ENCODE measurements around the gene CLEC1B. TPM values are rescaled to one million over a fixed set of nuclear protein-coding genes. Genes with fewer than 3 reads are reported as not detected.

The CLEC1B gene
- total RNA-seq, 1 experiment from 2014 or later: not detected

DNA sequence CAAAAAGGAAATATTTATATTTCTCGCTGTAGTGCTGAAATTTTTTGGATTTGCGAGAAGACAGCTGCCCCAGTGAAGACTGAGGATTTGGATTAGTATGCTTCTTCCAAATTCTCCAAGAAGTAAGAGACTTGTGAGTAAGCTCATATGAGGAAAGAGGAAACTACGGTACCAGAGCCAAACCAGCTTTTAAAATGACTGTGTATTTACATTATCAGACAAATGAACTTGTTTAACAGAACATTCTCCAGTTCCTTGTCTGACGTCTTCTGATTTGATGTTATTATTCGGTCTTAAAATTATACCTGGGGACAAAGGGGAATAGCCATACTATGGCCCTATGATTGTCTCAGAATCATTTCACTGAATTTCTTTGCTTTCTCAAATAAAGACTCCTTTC is 19.5 kb upstream of the CLEC1B start:
- H3K27me3 ChIP-seq (ENCODE audit: control insufficient read depth, insufficient read depth, low read length): no peaks in the 10 kb centered on the region
- ChIA-PET POLR2A (no interaction called here), CTCF (no interaction called here)
- no peaks in the 10 kb centered on the region for H3K4me1 ChIP-seq (ENCODE audit: control insufficient read depth, insufficient read depth, low read length)
- H3K9me3 ChIP-seq (ENCODE audit: control insufficient read depth, insufficient read depth, low read depth, low read length): no peaks in the 10 kb centered on the region
- in situ Hi-C loops (cut with HindIII; ENCODE audit: low pct_unique_long_range_greater_than_20kb, low sequenced_read_pairs) (no loop called here), intact Hi-C loops (cut with micrococcal nuclease; ENCODE audit: unreplicated experiment) (loop anchor here (10.0 kb wide), 1 partner anchor 264 kb away; no protein-coding TSS in a partner anchor)
- H3K4me3 ChIP-seq (ENCODE audit: low read depth in 2 of 2, low read length in 2 of 2): no peak overlapping the region
- DNase-seq (ENCODE audit: low read depth, low spot score) (no peak), ATAC-seq (no peak)
- H3K36me3 ChIP-seq (ENCODE audit: control insufficient read depth, insufficient read depth, low read length): no peaks in the 10 kb centered on the region
- no peak overlapping the region for H3K27ac ChIP-seq (ENCODE audit: low read length)
- BruUV-seq (replicated peaks): no TSS peak
- TF ChIP-seq POLR2AphosphoS5 (IDR thresholded peaks at IDR 0.05; ENCODE audit: low read depth, low read length) (no peak), SIN3A (IDR thresholded peaks at IDR 0.05; ENCODE audit: borderline replicate concordance, insufficient read depth, low read depth, low read length) (no peak), TCF7L2 (IDR thresholded peaks at IDR 0.05; ENCODE audit: low read depth, low read length) (no peak)
- TF ChIP-seq, protein P1, sequence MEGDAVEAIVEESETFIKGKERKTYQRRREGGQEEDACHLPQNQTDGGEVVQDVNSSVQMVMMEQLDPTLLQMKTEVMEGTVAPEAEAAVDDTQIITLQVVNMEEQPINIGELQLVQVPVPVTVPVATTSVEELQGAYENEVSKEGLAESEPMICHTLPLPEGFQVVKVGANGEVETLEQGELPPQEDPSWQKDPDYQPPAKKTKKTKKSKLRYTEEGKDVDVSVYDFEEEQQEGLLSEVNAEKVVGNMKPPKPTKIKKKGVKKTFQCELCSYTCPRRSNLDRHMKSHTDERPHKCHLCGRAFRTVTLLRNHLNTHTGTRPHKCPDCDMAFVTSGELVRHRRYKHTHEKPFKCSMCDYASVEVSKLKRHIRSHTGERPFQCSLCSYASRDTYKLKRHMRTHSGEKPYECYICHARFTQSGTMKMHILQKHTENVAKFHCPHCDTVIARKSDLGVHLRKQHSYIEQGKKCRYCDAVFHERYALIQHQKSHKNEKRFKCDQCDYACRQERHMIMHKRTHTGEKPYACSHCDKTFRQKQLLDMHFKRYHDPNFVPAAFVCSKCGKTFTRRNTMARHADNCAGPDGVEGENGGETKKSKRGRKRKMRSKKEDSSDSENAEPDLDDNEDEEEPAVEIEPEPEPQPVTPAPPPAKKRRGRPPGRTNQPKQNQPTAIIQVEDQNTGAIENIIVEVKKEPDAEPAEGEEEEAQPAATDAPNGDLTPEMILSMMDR (IDR thresholded peaks at IDR 0.05): no peak
- TF ChIP-seq, protein P2, sequence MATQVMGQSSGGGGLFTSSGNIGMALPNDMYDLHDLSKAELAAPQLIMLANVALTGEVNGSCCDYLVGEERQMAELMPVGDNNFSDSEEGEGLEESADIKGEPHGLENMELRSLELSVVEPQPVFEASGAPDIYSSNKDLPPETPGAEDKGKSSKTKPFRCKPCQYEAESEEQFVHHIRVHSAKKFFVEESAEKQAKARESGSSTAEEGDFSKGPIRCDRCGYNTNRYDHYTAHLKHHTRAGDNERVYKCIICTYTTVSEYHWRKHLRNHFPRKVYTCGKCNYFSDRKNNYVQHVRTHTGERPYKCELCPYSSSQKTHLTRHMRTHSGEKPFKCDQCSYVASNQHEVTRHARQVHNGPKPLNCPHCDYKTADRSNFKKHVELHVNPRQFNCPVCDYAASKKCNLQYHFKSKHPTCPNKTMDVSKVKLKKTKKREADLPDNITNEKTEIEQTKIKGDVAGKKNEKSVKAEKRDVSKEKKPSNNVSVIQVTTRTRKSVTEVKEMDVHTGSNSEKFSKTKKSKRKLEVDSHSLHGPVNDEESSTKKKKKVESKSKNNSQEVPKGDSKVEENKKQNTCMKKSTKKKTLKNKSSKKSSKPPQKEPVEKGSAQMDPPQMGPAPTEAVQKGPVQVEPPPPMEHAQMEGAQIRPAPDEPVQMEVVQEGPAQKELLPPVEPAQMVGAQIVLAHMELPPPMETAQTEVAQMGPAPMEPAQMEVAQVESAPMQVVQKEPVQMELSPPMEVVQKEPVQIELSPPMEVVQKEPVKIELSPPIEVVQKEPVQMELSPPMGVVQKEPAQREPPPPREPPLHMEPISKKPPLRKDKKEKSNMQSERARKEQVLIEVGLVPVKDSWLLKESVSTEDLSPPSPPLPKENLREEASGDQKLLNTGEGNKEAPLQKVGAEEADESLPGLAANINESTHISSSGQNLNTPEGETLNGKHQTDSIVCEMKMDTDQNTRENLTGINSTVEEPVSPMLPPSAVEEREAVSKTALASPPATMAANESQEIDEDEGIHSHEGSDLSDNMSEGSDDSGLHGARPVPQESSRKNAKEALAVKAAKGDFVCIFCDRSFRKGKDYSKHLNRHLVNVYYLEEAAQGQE (IDR thresholded peaks at IDR 0.05; ENCODE audit: insufficient read depth in 1 of 2, low read depth in 2 of 2, low read length in 1 of 2): no peak

DNA sequence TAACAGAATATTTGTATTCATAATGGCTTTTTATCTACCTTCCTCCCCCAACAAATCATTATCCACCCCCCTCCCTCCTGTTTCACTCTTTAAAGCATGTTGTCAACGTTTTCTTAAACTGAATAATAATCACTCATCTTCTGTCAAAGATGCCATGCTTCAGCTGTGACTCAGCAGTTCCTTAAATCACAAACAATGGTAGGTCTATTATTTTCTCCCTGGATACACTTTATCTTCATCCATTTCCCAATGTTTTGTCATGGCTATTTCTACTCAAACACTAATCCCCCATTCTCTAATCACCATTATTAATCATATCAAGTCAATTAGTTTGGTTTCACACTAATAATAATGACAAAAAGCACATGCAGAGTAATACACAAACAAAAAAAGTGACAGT is 18.0 kb upstream of the CLEC1B start:
- no peak for DNase-seq (ENCODE audit: low read depth, low spot score)
- no peaks in the 10 kb centered on the region for H3K9me3 ChIP-seq (ENCODE audit: control insufficient read depth, insufficient read depth, low read depth, low read length)

More for the DNA sequence above, 18.0 kb upstream of the CLEC1B start:
- Histone ChIP-seq H3K27me3 (ENCODE audit: control insufficient read depth, insufficient read depth, low read length) (no peaks in the 10 kb centered on the region; the same call in 1 of the 2 replicates), H3K4me3 (ENCODE audit: low read depth in 2 of 2, low read length in 2 of 2) (no peak overlapping the region), H3K36me3 (ENCODE audit: control insufficient read depth, insufficient read depth, low read length) (no peaks in the 10 kb centered on the region), H3K27ac (ENCODE audit: low read length) (no peak overlapping the region), H3K4me1 (ENCODE audit: control insufficient read depth, insufficient read depth, low read length) (no peaks in the 10 kb centered on the region)
- no peak for ATAC-seq
- POLR2A ChIA-PET: no interaction called here
- no TSS peak for BruUV-seq (replicated peaks)
- in situ Hi-C loops (cut with HindIII; ENCODE audit: low pct_unique_long_range_greater_than_20kb, low sequenced_read_pairs) (no loop called here), intact Hi-C loops (cut with micrococcal nuclease; ENCODE audit: unreplicated experiment) (loop anchor here (10.0 kb wide), 1 partner anchor 262 kb away; no protein-coding TSS in a partner anchor)
- CTCF ChIA-PET: no interaction called here
- TF ChIP-seq POLR2AphosphoS5 (IDR thresholded peaks at IDR 0.05; ENCODE audit: low read depth, low read length) (no peak), TCF7L2 (IDR thresholded peaks at IDR 0.05; ENCODE audit: low read depth, low read length) (no peak), SIN3A (IDR thresholded peaks at IDR 0.05; ENCODE audit: borderline replicate concordance, insufficient read depth, low read depth, low read length) (no peak)
- TF ChIP-seq, protein P2 (IDR thresholded peaks at IDR 0.05; ENCODE audit: insufficient read depth in 1 of 2, low read depth in 2 of 2, low read length in 1 of 2): no peak
- TF ChIP-seq, protein P1 (IDR thresholded peaks at IDR 0.05): no peak
